Kidney (tissue), 14 donors: Measurements from ENCODE around the gene POLR3GL. TPM values are rescaled to one million over a fixed set of nuclear protein-coding genes. Genes with fewer than 3 reads are reported as not detected.
A peak's percentile ranks its signal among the peaks of the same experiment; 100 is the strongest.
"Not testable (repeated sequence)": the region's sequence is repeated elsewhere in the genome, so short reads cannot be mapped to it uniquely, and the experiment has no call there.

Experiments used
- DNase-seq, 5 donors: peaks; one replicate each; pipeline ENCODE4 v3.0.0-alpha.2; 2013 to 2020
- FAIRE-seq: peaks from 2 replicates; lab custom pipeline; 2012; peaks lifted over from hg19 to GRCh38; lab: Jason Lieb, UNC
- H3K27ac ChIP-seq, 2 donors: one replicate each; pipeline ENCODE4 v1.7.0; 2013; ENCODE audit warnings: low read depth in 2 of 2, low read length in 2 of 2, inconsistent platforms in 1 of 2
- H3K27me3 ChIP-seq: one replicate; pipeline ENCODE4 v1.7.1; 2013; ENCODE audit warnings: low read length, inconsistent platforms; ENCODE audit not compliant: control insufficient read depth, insufficient read depth
- H3K36me3 ChIP-seq, 3 donors: one replicate each; pipeline versions ENCODE4 v1.7.0 to v1.7.1; 2013; ENCODE audit warnings: low read length in 3 of 3, control low read depth in 1 of 3, inconsistent platforms in 1 of 3; ENCODE audit not compliant: insufficient read depth in 3 of 3, control insufficient read depth in 2 of 3
- H3K4me1 ChIP-seq, 3 donors: one replicate each; pipeline versions ENCODE4 v1.7.0 to v1.7.1; 2013; ENCODE audit warnings: low read length in 3 of 3, inconsistent platforms in 1 of 3, low read depth in 1 of 3; ENCODE audit not compliant: control insufficient read depth in 2 of 3, insufficient read depth in 2 of 3
- H3K4me3 ChIP-seq, 3 donors: one replicate each; pipeline versions ENCODE4 v1.7.0 to v1.8.1; 2013; ENCODE audit warnings: low read length in 3 of 3, control low read depth in 1 of 3, inconsistent platforms in 1 of 3
- H3K9ac ChIP-seq, 3 donors: one replicate each; pipeline versions ENCODE4 v1.7.0 to v1.7.1; 2013; ENCODE audit warnings: low read length in 3 of 3, control low read depth in 1 of 3, inconsistent platforms in 1 of 3
- H3K9me3 ChIP-seq, 3 donors: one replicate each; pipeline versions ENCODE4 v1.7.0 to v1.7.1; 2013; ENCODE audit warnings: low read length in 3 of 3, control low read depth in 1 of 3, inconsistent platforms in 1 of 3; ENCODE audit not compliant: control insufficient read depth in 2 of 3, insufficient read depth in 1 of 3
- intact Hi-C: fragments of 100-400 bp; cut with DNase I; formaldehyde crosslinking; loops from one replicate; pipeline ENCODE4 v1.11.1; 2022
- polyA plus RNA-seq: library from polyadenylated mRNA; stranded (reverse); fragments of 350-450 nt; fragmentation: Illumina TruSeq; extraction: RNeasy Lipid Tissue Mini Kit (QIAGEN cat#74804); gene quantifications from one replicate; pipeline ENCODE4 v1.2.3, GENCODE V29; 2014; ENCODE audit warnings: low read depth, low replicate concordance; ENCODE audit not compliant: insufficient read depth
- total RNA-seq: library from RNA; stranded (reverse); fragmentation: NEBNext Ultra II Directional; extraction: Animal tissue kit (Norgen Biotek cat#: 25700); gene quantifications from one replicate; pipeline ENCODE4 v1.2.1, GENCODE V29; 2021
- TF ChIP-seq, protein P1 (sequence below): IDR thresholded peaks from 3 replicates; pipeline ENCODE4 v1.5.1; 2012; ENCODE audit warnings: mild to moderate bottlenecking, moderate library complexity, borderline replicate concordance; ENCODE audit not compliant: insufficient read depth; ENCODE audit errors: extremely low read depth
- donor health status: control.
- donor health status: control.
- donor health status: control.
- donor health status: control.
- donor health status: control.
- donor health status: DM: yes; HTN: yes; CAD: no.
- donor health status: Normal renal cell carcinoma (clear cell type).

POLR3GL gene
- total and polyA plus RNA-seq, 2 donors from 2014 or later: 19.0 to 45.6 TPM

DNA sequence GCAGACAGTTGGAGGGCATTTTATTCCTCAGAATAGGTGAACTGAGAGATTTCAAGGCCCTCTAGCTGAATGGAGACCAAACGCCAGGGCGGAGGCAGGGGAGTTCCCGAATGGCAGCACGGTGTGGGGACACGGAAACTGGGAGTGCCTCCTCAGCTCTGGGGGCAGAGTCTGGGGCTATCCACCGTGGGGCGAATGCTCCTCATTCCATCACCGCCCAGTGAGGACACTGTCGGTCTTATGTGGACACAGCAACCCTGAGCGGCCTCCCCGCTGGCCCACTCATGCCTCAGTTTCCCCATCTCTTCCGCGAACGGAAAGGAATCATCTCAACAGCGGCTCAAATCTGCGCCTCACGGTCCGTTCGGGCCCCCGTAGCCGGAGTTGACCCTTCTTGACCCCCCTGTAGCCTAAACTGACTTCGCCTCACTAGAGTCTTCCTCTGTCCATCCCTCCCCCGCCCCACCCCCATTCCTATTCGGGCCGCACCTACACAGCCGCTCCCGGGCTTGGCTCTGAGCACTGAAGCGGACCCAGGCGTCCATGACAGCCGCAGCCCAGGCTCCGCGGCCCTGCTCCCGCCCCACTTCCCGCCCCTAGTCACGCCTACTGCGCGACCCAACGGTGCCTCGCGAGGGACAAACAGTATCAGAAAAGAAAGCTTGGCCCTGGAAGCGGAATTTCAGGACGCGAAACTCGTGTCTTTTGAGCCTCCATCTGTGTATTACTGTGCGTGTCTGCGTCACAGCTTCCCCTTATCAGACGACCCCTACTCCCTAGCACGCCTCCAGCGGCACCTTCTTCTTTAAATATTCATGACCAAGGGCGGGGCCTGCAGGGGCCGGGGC lies 46.1 kb upstream of the POLR3GL start, which contains the start of gene PEX11B:
Gene PEX11B (minus strand): TSS at position 574 of the 848 bp plus-strand sequence. CDS start 29 bp downstream, at position 545.
- no peaks in the 10 kb centered on the region for H3K27me3 ChIP-seq
- intact Hi-C loops: no loop called here
- peak within 1 kb of the TSS; percentile 89 to 95 for H3K27ac ChIP-seq
- peak within 1 kb of the TSS; percentile 91 to 99 (median 97) for H3K4me3 ChIP-seq
- peak; percentile 93 to 97 (median 96) for DNase-seq
- TF ChIP-seq, protein P1, sequence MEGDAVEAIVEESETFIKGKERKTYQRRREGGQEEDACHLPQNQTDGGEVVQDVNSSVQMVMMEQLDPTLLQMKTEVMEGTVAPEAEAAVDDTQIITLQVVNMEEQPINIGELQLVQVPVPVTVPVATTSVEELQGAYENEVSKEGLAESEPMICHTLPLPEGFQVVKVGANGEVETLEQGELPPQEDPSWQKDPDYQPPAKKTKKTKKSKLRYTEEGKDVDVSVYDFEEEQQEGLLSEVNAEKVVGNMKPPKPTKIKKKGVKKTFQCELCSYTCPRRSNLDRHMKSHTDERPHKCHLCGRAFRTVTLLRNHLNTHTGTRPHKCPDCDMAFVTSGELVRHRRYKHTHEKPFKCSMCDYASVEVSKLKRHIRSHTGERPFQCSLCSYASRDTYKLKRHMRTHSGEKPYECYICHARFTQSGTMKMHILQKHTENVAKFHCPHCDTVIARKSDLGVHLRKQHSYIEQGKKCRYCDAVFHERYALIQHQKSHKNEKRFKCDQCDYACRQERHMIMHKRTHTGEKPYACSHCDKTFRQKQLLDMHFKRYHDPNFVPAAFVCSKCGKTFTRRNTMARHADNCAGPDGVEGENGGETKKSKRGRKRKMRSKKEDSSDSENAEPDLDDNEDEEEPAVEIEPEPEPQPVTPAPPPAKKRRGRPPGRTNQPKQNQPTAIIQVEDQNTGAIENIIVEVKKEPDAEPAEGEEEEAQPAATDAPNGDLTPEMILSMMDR: no peak
- H3K9ac ChIP-seq: peak within 1 kb of the TSS; percentile 55 to 95 (median 90)
- peaks cover 0 to 5% (median 0%) of the 10 kb centered on the region in 3 donors for H3K36me3 ChIP-seq
- no peak for FAIRE-seq
- H3K4me1 ChIP-seq: peaks cover 4 to 22% (median 5%) of the 10 kb centered on the region in 3 donors
- no peaks in the 10 kb centered on the region for H3K9me3 ChIP-seq

DNA sequence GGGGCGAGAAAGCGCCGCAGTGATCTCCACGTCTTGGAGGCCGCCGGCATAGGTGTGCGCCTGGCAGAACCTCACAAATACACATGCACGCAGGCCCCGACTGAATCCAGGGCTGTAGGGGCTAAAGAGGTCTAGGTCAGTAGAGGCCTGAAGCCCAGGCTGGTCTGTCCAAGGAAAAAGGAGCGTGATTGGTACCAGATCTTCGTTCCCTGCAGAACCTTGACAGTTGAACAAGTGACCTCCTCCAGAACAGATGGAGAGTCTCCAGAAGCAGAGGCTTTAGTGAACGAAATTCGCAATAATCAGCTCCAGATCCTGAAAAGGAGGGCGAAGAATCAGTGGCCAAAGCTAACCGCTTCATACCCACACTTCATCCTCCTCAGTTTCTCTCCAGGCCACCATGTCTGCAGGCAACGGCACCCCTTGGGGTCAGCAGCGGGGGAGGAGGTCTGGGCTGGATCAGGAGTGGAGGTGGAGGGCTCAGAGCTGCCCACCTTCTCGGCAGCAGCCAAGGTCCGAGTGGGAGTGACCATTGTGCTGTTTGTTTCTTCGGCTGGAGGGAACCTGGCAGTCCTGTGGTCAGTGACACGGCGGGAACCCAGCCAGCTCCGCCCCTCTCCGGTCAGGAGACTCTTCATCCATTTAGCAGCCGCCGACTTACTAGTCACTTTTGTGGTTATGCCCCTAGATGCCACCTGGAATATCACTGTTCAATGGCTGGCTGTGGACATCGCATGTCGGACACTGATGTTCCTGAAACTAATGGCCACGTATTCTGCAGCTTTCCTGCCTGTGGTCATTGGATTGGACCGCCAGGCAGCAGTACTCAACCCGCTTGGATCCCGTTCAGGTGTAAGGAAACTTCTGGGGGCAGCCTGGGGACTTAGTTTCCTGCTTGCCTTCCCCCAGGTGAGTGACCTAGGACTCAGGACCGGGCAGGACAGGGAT lies 45.2 kb upstream of the POLR3GL start:
- H3K36me3 ChIP-seq: peaks cover 0 to 6% (median 0%) of the 10 kb centered on the region in 3 donors
- H3K4me3 ChIP-seq: peak overlapping the region; percentile 91 to 99 (median 97)
- peak overlapping the region; percentile 89 to 95 for H3K27ac ChIP-seq
- TF ChIP-seq, protein P1: peak; percentile 17
- peak overlapping the region; percentile 14 to 95 (median 90) for H3K9ac ChIP-seq
- intact Hi-C loops: no loop called here
- DNase-seq (peak; percentile 54 to 89 (median 69)), FAIRE-seq (no peak)
- no peaks in the 10 kb centered on the region for H3K27me3 ChIP-seq
- no peaks in the 10 kb centered on the region for H3K9me3 ChIP-seq
- peaks cover 4 to 22% (median 5%) of the 10 kb centered on the region in 3 donors for H3K4me1 ChIP-seq

DNA sequence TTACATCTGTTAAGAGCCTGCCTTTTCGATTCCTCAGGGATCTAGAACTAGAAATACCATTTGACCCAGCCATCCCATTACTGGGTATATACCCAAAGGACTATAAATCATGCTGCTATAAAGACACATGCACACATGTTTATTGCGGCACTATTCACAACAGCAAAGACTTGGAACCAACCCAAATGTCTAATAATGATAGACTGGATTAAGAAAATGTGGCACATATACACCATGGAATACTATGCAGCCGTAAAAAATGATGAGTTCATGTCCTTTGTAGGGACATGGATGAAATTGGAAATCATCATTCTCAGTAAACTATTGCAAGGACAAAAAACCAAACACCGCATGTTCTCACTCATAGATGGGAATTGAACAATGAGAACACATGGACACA lies 44.2 kb upstream of the POLR3GL start:
- H3K9me3 ChIP-seq, FAIRE-seq, H3K27me3 ChIP-seq, DNase-seq, H3K27ac ChIP-seq, H3K36me3 ChIP-seq, intact Hi-C loops, H3K4me3 ChIP-seq, H3K9ac ChIP-seq: not testable (repeated sequence)
- H3K4me1 ChIP-seq: peaks cover 4 to 22% (median 5%) of the 10 kb centered on the region in 3 donors
